Keratinocyte (primary cell): Measurements from ENCODE around the gene OR2C3. TPM values are rescaled to one million over a fixed set of nuclear protein-coding genes. Genes with fewer than 3 reads are reported as not detected.

ENCODE experiments used
- DNase-seq: peaks from one replicate; pipeline ENCODE4 v3.0.0-alpha.2; 2011; ENCODE audit warnings: low read depth, missing footprints, low spot score
- FAIRE-seq: peaks from 2 replicates; lab custom pipeline; 2011; peaks lifted over from hg19 to GRCh38; lab: Jason Lieb, UNC
- H2AFZ ChIP-seq: 2 replicates; pipeline ENCODE4 v1.6.0; 2012; ENCODE audit warnings: low read length, control low read depth, inconsistent platforms; ENCODE audit not compliant: control insufficient read depth
- H3K27ac ChIP-seq: 2 replicates; pipeline ENCODE4 v1.5.1; 2011; ENCODE audit warnings: low read length; ENCODE audit not compliant: control insufficient read depth, insufficient read depth
- H3K27me3 ChIP-seq: 3 replicates; pipeline ENCODE4 v1.6.0; 2011; ENCODE audit warnings: low read length; ENCODE audit not compliant: control insufficient read depth, insufficient read depth; ENCODE audit errors: extremely low read depth
- H3K36me3 ChIP-seq, 2 experiments: 2 replicates in 1 of 2; 3 replicates in 1 of 2; pipeline ENCODE4 v1.5.1; 2011; ENCODE audit warnings: low read length in 2 of 2, mild to moderate bottlenecking in 1 of 2; ENCODE audit not compliant: control insufficient read depth in 2 of 2, insufficient read depth in 2 of 2; ENCODE audit errors: extremely low read depth in 1 of 2
- H3K4me1 ChIP-seq: 3 replicates; pipeline ENCODE4 v1.5.1; 2011; ENCODE audit warnings: low read length; ENCODE audit not compliant: control insufficient read depth, insufficient read depth; ENCODE audit errors: extremely low read depth
- H3K4me2 ChIP-seq: 3 replicates; pipeline ENCODE4 v1.6.0; 2011; ENCODE audit warnings: low read depth, low read length; ENCODE audit not compliant: control insufficient read depth, insufficient read depth; ENCODE audit errors: extremely low read depth
- H3K4me3 ChIP-seq, 3 experiments: fragments of 200-600 bp in 1 of 3; sonication (generic) in 1 of 3; 2 replicates in 2 of 3; 3 replicates in 1 of 3; pipeline ENCODE4 v1.5.1; 2011 to 2016; ENCODE audit warnings: low read length in 3 of 3, mild to moderate bottlenecking in 3 of 3, control low read depth in 2 of 3, inconsistent platforms in 1 of 3, low read depth in 1 of 3, mixed read lengths in 1 of 3, mixed run types in 1 of 3, moderate library complexity in 1 of 3; ENCODE audit not compliant: control insufficient read depth in 2 of 3, insufficient read depth in 2 of 3; ENCODE audit errors: extremely low read depth in 1 of 3
- H3K79me2 ChIP-seq: 2 replicates; pipeline ENCODE4 v1.6.0; 2012; ENCODE audit warnings: low read length; ENCODE audit not compliant: control insufficient read depth, insufficient read depth
- H3K9ac ChIP-seq: 3 replicates; pipeline ENCODE4 v1.6.0; 2011; ENCODE audit warnings: low read length; ENCODE audit not compliant: control insufficient read depth, insufficient read depth; ENCODE audit errors: extremely low read depth
- H3K9me1 ChIP-seq: 3 replicates; pipeline ENCODE4 v1.6.0; 2011; ENCODE audit warnings: low read length; ENCODE audit not compliant: control insufficient read depth, insufficient read depth; ENCODE audit errors: extremely low read depth
- H3K9me3 ChIP-seq: 2 replicates; pipeline ENCODE4 v1.5.1; 2012; ENCODE audit warnings: low read depth, low read length; ENCODE audit not compliant: control insufficient read depth
- H4K20me1 ChIP-seq: 3 replicates; pipeline ENCODE4 v1.6.0; 2011; ENCODE audit warnings: low read length; ENCODE audit not compliant: control insufficient read depth, insufficient read depth; ENCODE audit errors: extremely low read depth
- EZH2 ChIP-seq: IDR thresholded peaks from one replicate; pipeline ENCODE4 v1.6.1; 2012; ENCODE audit warnings: inconsistent platforms, mild to moderate bottlenecking, low read length, moderate library complexity
- dilution Hi-C: fragments of 300-500 bp; cut with MboI; formaldehyde crosslinking; loops from one replicate; pipeline ENCODE4 v1.7.0; 2020; ENCODE audit warnings: low sequenced_read_pairs; ENCODE audit not compliant: extremely low pct_ligation_motif_present
- polyA plus RNA-seq, 5 experiments: library from polyadenylated mRNA; depleted of rRNA in 3 of 5; stranded (reverse) in 3 of 5; stranded (forward) in 1 of 5; unstranded in 1 of 5; fragments of >200 nt; gene quantifications; 1 replicate in 1 of 5; 2 replicates in 3 of 5; 3 replicates in 1 of 5; pipeline versions ENCODE4 v1.2.1 to v1.2.3, GENCODE V29; 2011 to 2012; ENCODE audit warnings: missing spikeins in 2 of 5, low read depth in 1 of 5, low replicate concordance in 1 of 5
- TF ChIP-seq, protein P1 (sequence below), 3 experiments: IDR thresholded peaks in 1 of 3; conservative IDR thresholded peaks in 1 of 3; optimal IDR thresholded peaks in 1 of 3; 2 replicates in 2 of 3; 3 replicates in 1 of 3; pipeline versions ENCODE3 to v1.5.1; 2011; ENCODE audit warnings: low read length in 3 of 3, mild to moderate bottlenecking in 3 of 3, moderate library complexity in 2 of 3, control low read depth in 1 of 3, inconsistent platforms in 1 of 3; ENCODE audit not compliant: insufficient read depth in 2 of 3; ENCODE audit errors: extremely low read depth in 1 of 3

OR2C3 gene
- polyA plus RNA-seq, 1 donor (not counting 4 experiments of a cell fraction or from before 2014, with no cell fraction given) = not detected

DNA sequence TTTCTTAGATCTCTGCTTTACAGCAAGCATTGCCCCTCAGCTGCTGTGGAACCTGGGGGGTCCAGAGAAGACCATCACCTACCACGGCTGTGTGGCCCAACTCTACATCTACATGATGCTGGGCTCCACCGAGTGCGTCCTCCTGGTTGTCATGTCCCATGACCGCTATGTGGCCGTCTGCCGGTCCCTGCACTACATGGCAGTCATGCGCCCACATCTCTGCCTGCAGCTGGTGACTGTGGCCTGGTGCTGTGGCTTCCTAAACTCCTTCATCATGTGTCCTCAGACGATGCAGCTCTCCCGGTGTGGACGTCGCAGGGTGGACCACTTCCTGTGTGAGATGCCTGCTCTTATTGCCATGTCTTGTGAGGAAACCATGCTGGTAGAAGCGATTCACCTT lies 44.9 kb downstream of the OR2C3 start:
- dilution Hi-C loops = no loop called here

DNA sequence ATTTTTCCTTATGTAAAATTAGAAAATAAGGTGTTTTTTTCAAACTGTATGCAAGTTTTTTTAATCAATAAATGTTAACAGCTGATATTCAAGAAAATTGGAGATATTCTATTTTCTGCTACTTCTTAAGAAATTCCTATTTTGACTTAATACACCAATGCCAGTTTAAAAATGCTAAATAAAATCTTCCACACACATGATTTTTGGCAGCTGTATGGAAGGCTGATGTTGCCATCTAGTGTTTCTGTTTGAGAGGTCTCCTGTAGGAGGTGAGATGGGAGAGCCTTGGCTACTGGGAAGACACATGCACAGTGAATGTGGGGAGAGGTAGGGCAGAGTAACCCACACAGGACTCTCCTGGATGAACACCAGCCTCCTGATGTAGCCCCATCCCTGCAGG lies 49.2 kb downstream of the OR2C3 start:
- Histone ChIP-seq H3K9ac (no peak overlapping the region), H2AFZ (no peak overlapping the region), H3K9me1 (no peaks in the 10 kb centered on the region), H3K27ac (no peak overlapping the region), H3K79me2 (no peaks in the 10 kb centered on the region), H3K36me3 (no peaks in the 10 kb centered on the region), H3K4me2 (no peak overlapping the region), H3K27me3 (no peaks in the 10 kb centered on the region), H3K4me3 (no peak overlapping the region), H3K9me3 (peaks cover 3% of the 10 kb centered on the region), H3K4me1 (no peaks in the 10 kb centered on the region), H4K20me1 (no peaks in the 10 kb centered on the region)
- TF ChIP-seq EZH2 = no peak
- TF ChIP-seq, protein P1, sequence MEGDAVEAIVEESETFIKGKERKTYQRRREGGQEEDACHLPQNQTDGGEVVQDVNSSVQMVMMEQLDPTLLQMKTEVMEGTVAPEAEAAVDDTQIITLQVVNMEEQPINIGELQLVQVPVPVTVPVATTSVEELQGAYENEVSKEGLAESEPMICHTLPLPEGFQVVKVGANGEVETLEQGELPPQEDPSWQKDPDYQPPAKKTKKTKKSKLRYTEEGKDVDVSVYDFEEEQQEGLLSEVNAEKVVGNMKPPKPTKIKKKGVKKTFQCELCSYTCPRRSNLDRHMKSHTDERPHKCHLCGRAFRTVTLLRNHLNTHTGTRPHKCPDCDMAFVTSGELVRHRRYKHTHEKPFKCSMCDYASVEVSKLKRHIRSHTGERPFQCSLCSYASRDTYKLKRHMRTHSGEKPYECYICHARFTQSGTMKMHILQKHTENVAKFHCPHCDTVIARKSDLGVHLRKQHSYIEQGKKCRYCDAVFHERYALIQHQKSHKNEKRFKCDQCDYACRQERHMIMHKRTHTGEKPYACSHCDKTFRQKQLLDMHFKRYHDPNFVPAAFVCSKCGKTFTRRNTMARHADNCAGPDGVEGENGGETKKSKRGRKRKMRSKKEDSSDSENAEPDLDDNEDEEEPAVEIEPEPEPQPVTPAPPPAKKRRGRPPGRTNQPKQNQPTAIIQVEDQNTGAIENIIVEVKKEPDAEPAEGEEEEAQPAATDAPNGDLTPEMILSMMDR (optimal IDR thresholded peaks at IDR 0.05 in 1 of 3, IDR thresholded peaks at IDR 0.05 in 1 of 3, conservative IDR thresholded peaks at IDR 0.05 in 1 of 3; ENCODE audit: extremely low read depth in 1 of 3, insufficient read depth in 2 of 3, low read length in 3 of 3) = peak in 2 of 3 experiments; percentile 32 to 39
- dilution Hi-C loops = no loop called here
- DNase-seq = no peak
- FAIRE-seq = no peak

More for the DNA sequence above, 44.9 kb downstream of the OR2C3 start:
- Histone ChIP-seq H4K20me1 (no peaks in the 10 kb centered on the region), H2AFZ (no peak overlapping the region), H3K27me3 (no peaks in the 10 kb centered on the region), H3K36me3 (no peaks in the 10 kb centered on the region), H3K9me3 (peaks cover 3% of the 10 kb centered on the region), H3K4me1 (no peaks in the 10 kb centered on the region), H3K4me2 (no peak overlapping the region), H3K79me2 (no peaks in the 10 kb centered on the region), H3K9ac (no peak overlapping the region), H3K9me1 (no peaks in the 10 kb centered on the region), H3K4me3 (no peak overlapping the region), H3K27ac (no peak overlapping the region)
- TF ChIP-seq, protein P1 (optimal IDR thresholded peaks at IDR 0.05 in 1 of 3, IDR thresholded peaks at IDR 0.05 in 1 of 3, conservative IDR thresholded peaks at IDR 0.05 in 1 of 3; ENCODE audit: extremely low read depth in 1 of 3, insufficient read depth in 2 of 3, low read length in 3 of 3) = no peak
- TF ChIP-seq EZH2 = no peak
- DNase-seq = no peak
- no peak for FAIRE-seq
